Activated CD4-positive, alpha-beta T cell treated with anti-CD3 and anti-CD28 coated beads, Interleukin-2, amount 10 ng/mL, durations not matched to agents 24 days and 14 days (primary cell): Measurements from ENCODE around the gene CFAP97. TPM values are rescaled to one million over a fixed set of nuclear protein-coding genes. Genes with fewer than 3 reads are reported as not detected.

ENCODE experiments used
- DNase-seq: peaks from one replicate; pipeline ENCODE4 v3.0.0; 2022
- H3K27ac Mint-ChIP-seq: one replicate; pipeline ENCODE4 v1.8.0; 2022; ENCODE audit warnings: mild to moderate bottlenecking, mixed read lengths
- H3K27me3 Mint-ChIP-seq: one replicate; pipeline ENCODE4 v1.8.0; 2022; ENCODE audit warnings: mixed read lengths
- H3K36me3 Mint-ChIP-seq: one replicate; pipeline ENCODE4 v1.8.0; 2022; ENCODE audit warnings: low read depth, mild to moderate bottlenecking, mixed read lengths
- H3K4me1 Mint-ChIP-seq: one replicate; pipeline ENCODE4 v1.8.0; 2021; ENCODE audit warnings: mixed read lengths
- H3K4me3 Mint-ChIP-seq: one replicate; pipeline ENCODE4 v1.8.0; 2022; ENCODE audit warnings: mild to moderate bottlenecking, moderate library complexity, mixed read lengths
- H3K9me3 Mint-ChIP-seq: one replicate; pipeline ENCODE4 v1.8.0; 2021; ENCODE audit warnings: mixed read lengths
- intact Hi-C: fragments of 100-400 bp; cut with micrococcal nuclease; formaldehyde crosslinking; loops from one replicate; pipeline ENCODE4 v1.15.1; 2023
- total RNA-seq: library from RNA; stranded (reverse); gene quantifications from 2 replicates; pipeline ENCODE4 v1.2.3, GENCODE V29; 2022

Gene CFAP97
- total RNA-seq, 1 donor from 2014 or later = 56.6 TPM

GRCh38 chr4:185171373-185172071 is 32.3 kb downstream of the CFAP97 start:
- Mint-ChIP-seq H3K27me3 (peaks cover 6% of the 10 kb centered on the region), H3K4me3 (no peak overlapping the region), H3K9me3 (no peaks in the 10 kb centered on the region), H3K36me3 (peaks cover 53% of the 10 kb centered on the region), H3K27ac (no peak overlapping the region), H3K4me1 (no peaks in the 10 kb centered on the region)
- intact Hi-C loops = no loop called here
- no peak for DNase-seq

DNA sequence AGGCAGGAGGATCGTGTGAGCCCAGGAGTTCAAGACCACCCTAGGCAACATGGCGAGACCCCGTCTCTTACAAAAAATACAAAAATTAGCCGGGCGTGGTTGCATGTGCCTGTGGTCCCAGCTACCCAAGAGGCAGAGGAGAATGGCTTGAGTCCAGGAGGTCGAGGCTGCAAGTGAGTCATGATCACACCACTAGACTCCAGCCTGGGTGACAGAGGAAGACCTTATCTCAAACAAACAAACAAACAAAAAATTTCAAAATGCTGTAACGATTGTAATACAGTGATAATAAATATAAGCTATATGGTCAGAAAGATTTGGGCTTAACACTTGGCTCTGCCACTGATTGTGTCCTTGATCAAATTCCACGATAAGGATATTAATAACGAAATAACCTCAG is 36.6 kb downstream of the CFAP97 start:
- no peaks in the 10 kb centered on the region for H3K9me3 Mint-ChIP-seq
- H3K36me3 Mint-ChIP-seq = peaks cover 64% of the 10 kb centered on the region
- no peak for DNase-seq
- intact Hi-C loops = no loop called here
- peaks cover 18% of the 10 kb centered on the region for H3K27me3 Mint-ChIP-seq
- H3K4me1 Mint-ChIP-seq = peaks cover 14% of the 10 kb centered on the region
- H3K27ac Mint-ChIP-seq = no peak overlapping the region
- H3K4me3 Mint-ChIP-seq = no peak overlapping the region

GRCh38 chr4:185165605-185166063 is 38.2 kb downstream of the CFAP97 start:
- H3K4me3 Mint-ChIP-seq = peak overlapping the region; percentile 20
- peaks cover 67% of the 10 kb centered on the region for H3K36me3 Mint-ChIP-seq
- H3K9me3 Mint-ChIP-seq = no peaks in the 10 kb centered on the region
- peaks cover 18% of the 10 kb centered on the region for H3K27me3 Mint-ChIP-seq
- DNase-seq = peak; percentile 76
- peaks cover 14% of the 10 kb centered on the region for H3K4me1 Mint-ChIP-seq
- intact Hi-C loops = loop anchor here (1.0 to 2.0 kb wide), 3 partner anchors 15 to 43 kb away; partner anchors contain the start of genes SLC25A4 and SNX25
- peak overlapping the region; percentile 85 for H3K27ac Mint-ChIP-seq

DNA sequence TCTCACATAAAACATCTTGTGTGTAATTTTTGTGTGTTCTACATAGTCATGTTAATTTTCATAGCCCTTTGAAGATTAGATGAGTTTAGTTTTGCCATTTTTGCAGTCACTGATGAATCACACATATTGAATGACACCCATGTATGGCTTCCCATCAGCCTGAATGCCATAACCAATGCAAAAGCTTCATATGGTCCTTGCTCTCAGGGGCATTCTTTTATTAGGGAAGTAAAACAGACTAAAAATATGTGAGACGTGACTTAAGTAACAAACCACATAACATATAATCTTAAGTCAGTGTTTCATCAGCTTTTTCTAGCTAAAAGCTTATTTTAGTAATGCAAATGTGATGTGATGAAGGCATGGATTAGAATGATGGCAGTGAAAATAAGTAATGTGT is 52.5 kb downstream of the CFAP97 start:
- no peak overlapping the region for H3K27ac Mint-ChIP-seq
- H3K9me3 Mint-ChIP-seq = no peaks in the 10 kb centered on the region
- no peak overlapping the region for H3K4me3 Mint-ChIP-seq
- H3K36me3 Mint-ChIP-seq = peaks cover 26% of the 10 kb centered on the region
- peaks cover 5% of the 10 kb centered on the region for H3K27me3 Mint-ChIP-seq
- intact Hi-C loops = no loop called here
- no peak for DNase-seq
- peaks cover 3% of the 10 kb centered on the region for H3K4me1 Mint-ChIP-seq

DNA sequence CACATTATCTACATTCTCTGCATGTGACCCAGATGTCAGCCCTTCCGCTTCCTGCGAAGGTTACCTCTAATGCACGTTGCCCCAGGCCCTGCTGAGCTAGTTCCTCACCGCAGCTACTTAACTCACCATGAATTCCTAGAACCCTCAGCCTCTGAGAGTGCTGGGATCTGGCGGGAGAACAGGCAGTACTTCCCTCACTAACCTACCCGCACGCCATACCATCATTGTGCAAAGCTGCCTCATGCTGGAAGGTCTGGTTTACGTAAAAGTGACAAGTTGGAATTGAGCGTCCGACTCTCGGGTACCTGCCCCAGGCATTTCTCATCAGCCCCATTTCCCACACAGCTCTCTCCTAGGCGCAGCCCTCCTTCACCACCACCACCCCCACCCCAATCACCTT is 54.4 kb downstream of the CFAP97 start:
- no peak for DNase-seq
- H3K27me3 Mint-ChIP-seq = peaks cover 22% of the 10 kb centered on the region
- no peak overlapping the region for H3K4me3 Mint-ChIP-seq
- intact Hi-C loops = loop anchor here (10.0 kb wide), 1 partner anchor 325 kb away; the partner anchor contains the start of gene ACSL1
- H3K9me3 Mint-ChIP-seq = no peaks in the 10 kb centered on the region
- H3K27ac Mint-ChIP-seq = no peak overlapping the region
- peaks cover 3% of the 10 kb centered on the region for H3K4me1 Mint-ChIP-seq
- peaks cover 23% of the 10 kb centered on the region for H3K36me3 Mint-ChIP-seq

GRCh38 chr4:185145572-185145971 is 58.2 kb downstream of the CFAP97 start:
- H3K27me3 Mint-ChIP-seq = peaks cover 48% of the 10 kb centered on the region
- intact Hi-C loops = loop anchor here (10.0 kb wide), 1 partner anchor 321 kb away; the partner anchor contains the start of gene ACSL1
- H3K4me1 Mint-ChIP-seq = peaks cover 11% of the 10 kb centered on the region
- H3K27ac Mint-ChIP-seq = no peak overlapping the region
- peaks cover 2% of the 10 kb centered on the region for H3K36me3 Mint-ChIP-seq
- DNase-seq = no peak
- H3K9me3 Mint-ChIP-seq = no peaks in the 10 kb centered on the region
- H3K4me3 Mint-ChIP-seq = no peak overlapping the region

- no peak overlapping the region for H3K4me3 Mint-ChIP-seq
Observed at GRCh38 chr4:185144601-185145240, 59.1 kb downstream of the CFAP97 start.

DNA sequence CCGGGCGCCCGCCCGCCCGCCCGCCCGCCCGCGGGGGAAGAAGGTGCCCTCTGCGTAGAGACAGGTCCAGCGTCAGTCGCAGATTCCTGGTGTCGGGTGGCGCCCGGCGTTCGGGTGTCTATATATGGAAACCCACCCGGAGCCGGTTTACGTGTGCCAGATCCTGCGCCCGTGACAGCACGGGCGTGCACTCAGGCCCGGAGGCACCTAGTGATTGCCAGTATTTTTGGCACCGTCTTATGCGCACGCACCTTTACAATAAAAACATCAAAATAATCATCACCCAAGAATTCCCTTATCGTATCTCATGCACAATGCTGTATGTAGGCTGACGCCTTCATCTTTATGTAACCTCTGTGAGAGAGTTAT is 60.2 kb downstream of the CFAP97 start:
- no peaks in the 10 kb centered on the region for H3K36me3 Mint-ChIP-seq
- intact Hi-C loops = loop anchor here (1.0 to 10.0 kb wide), 5 partner anchors 22 to 319 kb away; partner anchors contain the start of genes ACSL1, ANKRD37, HELT and LRP2BP
- H3K4me3 Mint-ChIP-seq = peak overlapping the region; percentile 86
- no peaks in the 10 kb centered on the region for H3K9me3 Mint-ChIP-seq
- DNase-seq = no peak
- H3K4me1 Mint-ChIP-seq = peaks cover 7% of the 10 kb centered on the region
- H3K27ac Mint-ChIP-seq = no peak overlapping the region
- peaks cover 60% of the 10 kb centered on the region for H3K27me3 Mint-ChIP-seq

More at GRCh38 chr4:185144601-185145240, 59.1 kb downstream of the CFAP97 start:
- H3K9me3 Mint-ChIP-seq = no peaks in the 10 kb centered on the region
- peaks cover 7% of the 10 kb centered on the region for H3K4me1 Mint-ChIP-seq
- no peak overlapping the region for H3K27ac Mint-ChIP-seq
- DNase-seq = no peak
- no peaks in the 10 kb centered on the region for H3K36me3 Mint-ChIP-seq
- intact Hi-C loops = loop anchor here (5.0 to 10.0 kb wide), 4 partner anchors 38 to 320 kb away; partner anchors contain the start of genes ACSL1, ANKRD37, HELT and LRP2BP
- H3K27me3 Mint-ChIP-seq = peaks cover 53% of the 10 kb centered on the region

DNA sequence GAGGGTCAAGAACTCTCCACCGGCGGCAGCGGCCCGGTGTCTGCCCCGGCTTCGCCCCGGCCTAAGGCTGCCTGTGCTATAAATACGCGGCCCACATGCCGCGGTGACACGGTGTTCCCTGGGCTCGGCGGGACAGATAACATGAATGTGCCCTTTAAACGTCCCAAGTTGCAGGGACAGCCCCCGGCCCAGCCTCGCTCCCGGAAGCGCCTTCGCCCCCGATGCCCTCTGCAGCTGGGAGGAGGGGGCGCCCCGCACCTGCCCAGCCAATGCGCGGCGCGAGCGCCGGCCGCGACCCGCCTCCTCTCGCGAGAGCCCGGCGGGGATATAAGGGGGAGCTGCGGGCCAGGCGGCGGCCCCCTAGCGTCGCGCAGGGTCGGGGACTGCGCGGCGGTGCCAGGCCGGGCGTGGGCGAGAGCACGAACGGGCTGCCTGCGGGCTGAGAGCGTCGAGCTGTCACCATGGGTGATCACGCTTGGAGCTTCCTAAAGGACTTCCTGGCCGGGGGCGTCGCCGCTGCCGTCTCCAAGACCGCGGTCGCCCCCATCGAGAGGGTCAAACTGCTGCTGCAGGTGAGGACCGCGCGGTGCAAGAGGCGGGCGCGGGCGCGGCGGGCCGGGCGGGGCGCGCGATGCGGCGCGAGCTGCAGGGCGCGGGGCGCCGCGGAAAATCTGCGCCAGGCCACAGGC is 60.7 kb downstream of the CFAP97 start, which contains the start of gene SLC25A4:
Gene SLC25A4, plus strand, starts transcription at position 355 of the 689 bp plus-strand sequence. Its CDS starts 107 bp downstream, at position 462.
- intact Hi-C loops = loop anchor here (1.0 to 10.0 kb wide), 5 partner anchors 22 to 318 kb away; partner anchors contain the start of genes ACSL1, ANKRD37, HELT and LRP2BP
- H3K27me3 Mint-ChIP-seq = peaks cover 65% of the 10 kb centered on the region
- H3K9me3 Mint-ChIP-seq = no peaks in the 10 kb centered on the region
- no peaks in the 10 kb centered on the region for H3K36me3 Mint-ChIP-seq
- peak within 1 kb of the TSS; percentile 65 for H3K27ac Mint-ChIP-seq
- peak; percentile 89 for DNase-seq
- H3K4me1 Mint-ChIP-seq = peaks cover 7% of the 10 kb centered on the region
- peak within 1 kb of the TSS; percentile 86 for H3K4me3 Mint-ChIP-seq

- peaks cover 67% of the 10 kb centered on the region for H3K27me3 Mint-ChIP-seq
- no peaks in the 10 kb centered on the region for H3K9me3 Mint-ChIP-seq
- H3K27ac Mint-ChIP-seq = peak overlapping the region; percentile 65
- H3K4me1 Mint-ChIP-seq = peaks cover 7% of the 10 kb centered on the region
- no peak for DNase-seq
- peak overlapping the region; percentile 86 for H3K4me3 Mint-ChIP-seq
- intact Hi-C loops = loop anchor here (5.0 to 10.0 kb wide), 4 partner anchors 40 to 318 kb away; partner anchors contain the start of genes ACSL1, ANKRD37, HELT and LRP2BP
- H3K36me3 Mint-ChIP-seq = no peaks in the 10 kb centered on the region
Observed at GRCh38 chr4:185142564-185142911, 61.3 kb downstream of the CFAP97 start.

DNA sequence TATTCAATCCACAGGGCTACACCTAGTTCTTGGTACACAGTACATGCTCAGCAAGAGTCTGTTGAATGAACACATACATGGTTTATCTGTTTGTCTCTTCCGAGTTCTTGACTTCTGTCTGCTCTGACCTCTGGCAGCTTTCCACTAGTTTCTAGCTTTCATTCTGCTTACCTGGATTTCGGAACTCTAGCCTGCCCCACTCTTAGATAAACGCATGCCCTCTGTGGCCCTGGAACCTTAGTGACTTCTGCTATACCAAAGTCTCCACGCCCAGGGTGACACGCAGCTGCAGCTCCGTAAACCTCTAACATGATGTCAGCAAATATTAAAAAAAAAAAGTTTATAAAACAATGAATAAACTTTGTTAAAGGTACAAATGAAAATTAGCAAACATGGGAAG is 62.0 kb downstream of the CFAP97 start:
- Mint-ChIP-seq H3K36me3 (no peaks in the 10 kb centered on the region), H3K27ac (no peak overlapping the region), H3K27me3 (peaks cover 68% of the 10 kb centered on the region), H3K4me1 (peaks cover 7% of the 10 kb centered on the region), H3K9me3 (no peaks in the 10 kb centered on the region), H3K4me3 (no peak overlapping the region)
- DNase-seq = no peak
- intact Hi-C loops = loop anchor here (5.0 to 10.0 kb wide), 4 partner anchors 41 to 317 kb away; partner anchors contain the start of genes ACSL1, ANKRD37, HELT and LRP2BP

- intact Hi-C loops = loop anchor here (5.0 to 10.0 kb wide), 4 partner anchors 43 to 315 kb away; partner anchors contain the start of genes ACSL1, ANKRD37, HELT and LRP2BP
- DNase-seq = no peak
- no peaks in the 10 kb centered on the region for H3K36me3 Mint-ChIP-seq
- peaks cover 7% of the 10 kb centered on the region for H3K4me1 Mint-ChIP-seq
- no peak overlapping the region for H3K27ac Mint-ChIP-seq
- H3K27me3 Mint-ChIP-seq = peaks cover 53% of the 10 kb centered on the region
- no peaks in the 10 kb centered on the region for H3K9me3 Mint-ChIP-seq
- no peak overlapping the region for H3K4me3 Mint-ChIP-seq
Observed at GRCh38 chr4:185139736-185140135, 64.1 kb downstream of the CFAP97 start.

- no peaks in the 10 kb centered on the region for H3K36me3 Mint-ChIP-seq
- H3K9me3 Mint-ChIP-seq = no peaks in the 10 kb centered on the region
- no peak overlapping the region for H3K4me3 Mint-ChIP-seq
- no peak for DNase-seq
- H3K27me3 Mint-ChIP-seq = peaks cover 48% of the 10 kb centered on the region
- no peak overlapping the region for H3K27ac Mint-ChIP-seq
- H3K4me1 Mint-ChIP-seq = peaks cover 5% of the 10 kb centered on the region
- intact Hi-C loops = no loop called here
Observed at GRCh38 chr4:185138161-185138560, 65.6 kb downstream of the CFAP97 start.
